NCI-H345 treated with DMSO at 0.1 percent for 48 hours (cell line): ENCODE measurements around the gene CFP.

ENCODE experiments used
- DNase-seq: peaks from one replicate; lab custom pipeline; 2025; ENCODE audit not compliant: unreplicated experiment; lab: John Stamatoyannopoulos, UW

CFP gene

DNA sequence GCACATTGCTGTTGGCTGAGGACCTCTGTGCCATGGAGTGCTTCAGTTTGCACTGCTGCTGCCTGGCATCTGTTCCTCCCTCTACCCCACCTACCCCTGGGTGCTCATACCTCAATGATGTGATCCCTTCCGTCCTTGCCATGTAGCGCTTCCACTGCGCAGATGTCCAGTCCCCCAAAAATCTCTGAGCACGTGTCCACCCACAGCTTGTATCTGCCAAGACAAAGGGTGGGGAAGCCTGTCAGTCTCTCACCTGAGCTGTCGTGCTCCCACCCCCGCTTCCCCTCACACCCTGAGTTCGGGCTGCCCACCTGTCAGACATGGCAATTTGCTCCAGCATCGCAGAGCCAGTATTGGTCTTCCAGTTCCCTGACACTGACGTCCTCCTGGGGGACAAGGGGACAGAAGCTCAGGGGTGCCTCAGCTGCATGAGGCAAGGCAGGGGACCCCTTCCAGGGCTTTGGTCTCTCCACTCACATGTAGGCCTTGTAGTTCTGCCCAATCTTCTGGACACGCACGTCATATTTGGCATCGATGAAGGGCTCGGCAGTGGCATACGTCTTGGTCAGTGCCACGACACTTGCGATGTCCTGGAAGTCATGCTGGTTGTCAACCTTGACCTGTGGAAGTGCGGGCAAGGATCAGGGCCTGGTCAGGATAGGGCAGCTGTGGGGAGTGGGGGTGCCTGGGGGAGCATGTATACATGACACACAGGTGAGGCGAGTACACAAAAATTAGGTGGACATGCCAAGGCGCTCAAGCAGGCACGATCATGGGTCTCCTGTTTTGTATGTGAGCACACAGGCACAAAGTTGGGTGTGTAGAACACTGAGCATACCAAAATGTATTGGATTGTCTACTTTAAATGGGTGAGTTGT, 53.5 kb downstream of the CFP start:
- no peak for DNase-seq

DNA sequence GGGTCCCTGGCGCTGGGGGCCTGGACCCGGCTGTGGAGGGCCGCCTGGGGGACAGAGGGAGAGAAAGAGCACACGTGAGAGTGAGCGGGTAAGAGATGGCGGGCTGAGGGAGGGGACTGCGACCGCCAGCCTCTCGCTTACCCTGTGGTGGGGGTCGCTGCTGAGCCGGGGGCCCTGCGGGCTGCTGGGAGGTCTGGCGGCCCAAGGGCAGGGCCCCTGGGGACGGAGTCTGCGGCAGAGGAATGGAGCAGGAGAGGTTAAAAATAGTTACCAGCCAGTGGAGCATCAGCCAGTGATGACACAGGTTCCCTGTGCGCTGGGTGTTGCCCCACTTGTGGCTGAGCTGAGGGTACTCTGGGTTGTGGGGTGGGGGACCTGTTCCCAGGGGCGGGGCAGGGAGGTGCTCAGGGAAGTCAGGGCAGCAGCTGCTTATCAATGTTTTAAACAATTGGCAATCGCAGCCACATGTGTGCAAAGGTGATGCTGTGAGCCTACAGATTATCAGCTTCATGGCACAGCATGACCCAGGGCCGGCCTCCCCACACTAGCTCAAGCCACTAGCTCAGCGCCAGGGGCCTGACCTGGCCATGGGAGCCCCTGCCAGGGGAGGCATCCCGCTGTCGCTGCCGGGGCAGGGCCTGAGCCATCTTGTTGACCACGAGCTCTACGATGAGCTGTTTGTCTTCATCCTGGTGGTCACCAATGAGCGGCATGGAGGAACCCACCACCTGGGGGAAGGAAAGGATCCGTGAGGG, 55.0 kb downstream of the CFP start:
- DNase-seq = no peak

DNA sequence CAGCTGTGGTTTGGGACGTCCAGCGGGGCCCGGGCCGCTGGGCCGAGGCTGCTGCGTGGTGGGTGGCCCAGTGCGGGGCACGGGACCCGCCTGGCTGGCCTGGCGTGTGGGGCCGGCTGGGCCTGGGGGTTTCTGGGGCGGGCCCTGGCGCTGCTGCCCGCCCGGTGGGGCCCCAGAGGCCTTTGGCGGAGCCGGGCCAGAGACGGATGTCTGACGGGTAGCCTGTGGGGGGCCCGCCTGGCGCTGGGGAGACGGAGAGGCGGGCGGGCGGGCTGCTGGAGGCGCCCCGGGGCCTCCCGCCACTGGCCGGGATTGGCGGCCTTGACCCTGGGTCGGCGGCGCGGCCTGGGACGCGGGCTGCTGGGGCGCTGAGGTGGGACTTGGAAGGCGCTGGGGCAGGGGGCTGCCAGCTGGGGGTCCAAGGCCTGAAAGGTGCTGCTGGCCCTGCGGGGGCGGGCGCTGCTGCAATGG, 55.6 kb downstream of the CFP start:
- no peak for DNase-seq

DNA sequence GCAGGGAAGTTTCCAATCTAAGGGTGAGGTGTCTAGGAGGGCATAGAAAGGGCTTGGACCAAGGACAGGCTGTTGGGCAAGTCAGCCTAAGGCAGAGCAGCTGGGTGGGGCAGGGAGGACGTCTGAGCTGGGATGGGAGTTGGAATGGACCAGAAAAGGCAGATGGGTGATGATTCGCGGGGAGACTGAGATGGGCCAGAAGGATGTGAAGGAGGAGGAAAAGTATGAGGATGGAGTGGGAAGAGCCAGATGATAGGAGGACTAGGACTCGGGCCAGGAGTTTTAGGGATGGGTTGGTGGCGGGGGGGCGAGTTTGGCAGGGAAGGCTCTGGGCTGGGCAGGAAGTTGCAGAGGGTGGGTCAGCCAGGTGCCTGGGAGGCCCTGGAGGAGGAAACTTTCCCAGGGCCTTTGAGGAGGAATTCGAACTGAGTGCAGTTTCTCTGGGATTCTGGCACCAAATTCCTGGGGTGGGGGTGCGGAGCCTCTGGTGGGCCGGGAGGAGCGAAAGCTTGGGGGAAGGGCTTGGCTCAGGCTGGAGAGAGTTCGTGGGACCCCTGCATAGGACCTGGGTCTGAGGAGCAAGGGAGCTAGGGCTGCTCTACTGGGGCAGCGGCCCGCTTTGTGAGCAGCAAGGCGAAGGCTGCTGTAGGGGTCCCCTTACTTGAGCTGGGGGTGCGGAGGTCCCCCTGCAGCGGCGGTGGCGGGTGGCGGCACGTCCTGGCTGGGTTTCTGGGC, 56.2 kb downstream of the CFP start:
- DNase-seq = no peak
